PC-9 (cell line): ENCODE data around the gene THBD. TPM values are rescaled to one million over a fixed set of nuclear protein-coding genes. Genes with fewer than 3 reads are reported as not detected.

ENCODE experiments used
- BruUV-seq: library from RNA; stranded (reverse); fragments of 400-500 nt; replicated peaks from 2 replicates; lab custom pipeline; 2021; lab: Mats Ljungman, UMichigan
- CTCF ChIA-PET: fragments of 300-600 bp; sonication (Branson Sonifier 250); formaldehyde crosslinking; loops from one replicate; lab custom pipeline; 2022; ENCODE audit warnings: antibody characterized with exemption; lab: Charles Lee
- POLR2A ChIA-PET: fragments of 300-600 bp; sonication (Branson Sonifier 250); formaldehyde crosslinking; loops from one replicate; lab custom pipeline; 2022; ENCODE audit warnings: antibody characterized with exemption; ENCODE audit not compliant: unreplicated experiment; lab: Charles Lee
- DNase-seq, 2 experiments: peaks; one replicate each; pipeline versions ENCODE4 v3.0.0 to v3.0.0-alpha.2; 2015 to 2022; ENCODE audit warnings: mixed read lengths in 1 of 2
- H2AFZ ChIP-seq: fragments of 200-600 bp; sonication (generic); 2 replicates; pipeline ENCODE4 v1.8.1; 2017; ENCODE audit warnings: antibody characterized with exemption
- H3F3A ChIP-seq: fragments of 200-600 bp; sonication (generic); 2 replicates; pipeline ENCODE4 v1.8.1; 2017; ENCODE audit warnings: antibody characterized with exemption, mild to moderate bottlenecking, low read depth; ENCODE audit not compliant: insufficient read depth
- H3K27ac ChIP-seq: fragments of 200-600 bp; sonication (generic); 2 replicates; pipeline ENCODE4 v1.6.1; 2016; ENCODE audit warnings: mixed run types
- H3K27me3 ChIP-seq: fragments of 200-600 bp; sonication (generic); 2 replicates; pipeline ENCODE4 v1.6.1; 2016; ENCODE audit warnings: low read depth, mixed run types; ENCODE audit not compliant: insufficient read depth
- H3K36me3 ChIP-seq: fragments of 200-600 bp; sonication (generic); 2 replicates; pipeline ENCODE4 v1.6.1; 2016; ENCODE audit warnings: low read depth, mixed run types
- H3K4me1 ChIP-seq: fragments of 200-600 bp; sonication (generic); replicated peaks from 2 replicates; pipeline ENCODE4 v1.6.1; 2016; ENCODE audit warnings: mixed run types; ENCODE audit not compliant: insufficient read depth
- H3K4me2 ChIP-seq: fragments of 200-600 bp; sonication (generic); 2 replicates; pipeline ENCODE4 v1.6.1; 2017; ENCODE audit warnings: mixed run types
- H3K4me3 ChIP-seq: fragments of 200-600 bp; sonication (generic); 2 replicates; pipeline ENCODE4 v1.6.1; 2016; ENCODE audit warnings: mixed run types
- H3K79me2 ChIP-seq: fragments of 200-600 bp; sonication (generic); 2 replicates; pipeline ENCODE4 v1.6.1; 2017; ENCODE audit warnings: low read depth, mixed run types
- H3K9me2 ChIP-seq: fragments of 200-600 bp; sonication (generic); 2 replicates; pipeline ENCODE4 v1.8.1; 2017; ENCODE audit warnings: mild to moderate bottlenecking; ENCODE audit not compliant: insufficient read depth
- H3K9me3 ChIP-seq: fragments of 200-600 bp; sonication (generic); 2 replicates; pipeline ENCODE4 v1.8.1; 2016; ENCODE audit warnings: low read depth; ENCODE audit not compliant: insufficient read depth
- H4K20me1 ChIP-seq: fragments of 200-600 bp; sonication (generic); 2 replicates; pipeline ENCODE4 v1.8.1; 2017; ENCODE audit not compliant: insufficient read depth
- CTCF ChIP-seq: fragments of 200-600 bp; sonication (generic); conservative IDR thresholded peaks from 2 replicates; pipeline ENCODE4 v1.6.1; 2017; ENCODE audit warnings: mixed run types, antibody characterized with exemption, mild to moderate bottlenecking, moderate library complexity
- EZH2 ChIP-seq: fragments of 200-600 bp; sonication (generic); IDR thresholded peaks from 2 replicates; pipeline ENCODE4 v1.8.0; 2017; ENCODE audit warnings: antibody characterized with exemption, low read depth
- intact Hi-C: fragments of 100-400 bp; cut with micrococcal nuclease; formaldehyde crosslinking; loops from one replicate; pipeline ENCODE4 v1.10.0; 2022; ENCODE audit not compliant: unreplicated experiment
- total RNA-seq: library from RNA; stranded (reverse); gene quantifications from 2 replicates; pipeline ENCODE4 v1.2.3, GENCODE V29; 2021

Gene THBD
- total RNA-seq, 1 experiment from 2014 or later, result 1.7 TPM

GRCh38 chr20:23094927-23095326, 45.5 kb upstream of the THBD start:
- CTCF ChIA-PET, result interaction anchor here (0.7 kb wide), 1 partner anchor 397 kb away, joined by 3 read pairs; no protein-coding TSS in a partner anchor
- H3K27ac ChIP-seq, result peak overlapping the region; percentile 50
- H3K4me3 ChIP-seq, result no peak overlapping the region
- no TSS peak for BruUV-seq
- no peak overlapping the region for H2AFZ ChIP-seq
- H3K4me1 ChIP-seq, result peaks cover 25% of the 10 kb centered on the region
- POLR2A ChIA-PET, result no interaction called here
- H3K9me3 ChIP-seq, result no peaks in the 10 kb centered on the region
- H3K79me2 ChIP-seq, result no peaks in the 10 kb centered on the region
- TF ChIP-seq CTCF (no peak), EZH2 (no peak)
- no peaks in the 10 kb centered on the region for H4K20me1 ChIP-seq
- no peaks in the 10 kb centered on the region for H3F3A ChIP-seq
- intact Hi-C loops, result no loop called here
- peak; percentile 8 to 65 for DNase-seq
- H3K9me2 ChIP-seq, result no peaks in the 10 kb centered on the region
- H3K27me3 ChIP-seq, result no peaks in the 10 kb centered on the region
- no peaks in the 10 kb centered on the region for H3K36me3 ChIP-seq
- peak overlapping the region; percentile 14 for H3K4me2 ChIP-seq

DNA sequence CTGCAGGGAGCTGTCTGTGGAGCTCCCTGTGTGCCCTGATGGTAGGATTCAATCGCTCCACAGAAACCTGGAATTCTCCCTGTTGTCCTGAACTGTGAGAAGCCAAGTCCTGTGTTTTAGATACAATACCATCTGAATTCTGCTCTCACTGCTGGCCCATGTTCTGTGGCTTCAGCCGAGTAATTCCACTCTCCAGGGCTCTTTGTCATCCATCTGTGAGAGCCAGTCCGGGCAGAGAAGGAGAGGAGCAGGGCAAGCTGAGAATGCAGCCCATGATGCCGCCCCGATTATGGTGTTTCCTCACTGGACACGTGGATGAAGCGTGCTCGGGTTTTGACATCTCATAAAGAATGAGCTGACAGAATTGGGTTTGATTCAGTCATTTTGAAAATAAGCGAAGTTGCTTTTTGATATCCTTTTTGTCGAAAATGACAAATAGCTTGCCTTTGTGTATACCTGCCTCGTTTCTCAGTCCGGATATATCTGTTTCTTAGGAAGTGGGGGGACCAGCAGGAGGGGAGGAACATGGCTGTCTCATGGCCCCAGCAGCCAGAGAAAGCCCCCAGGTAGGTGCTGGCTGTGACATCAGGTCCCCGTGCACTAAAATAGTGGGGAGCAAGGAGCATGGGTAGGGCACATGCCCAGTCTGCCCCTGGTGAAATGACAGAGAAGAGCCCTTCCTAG, 44.9 kb upstream of the THBD start:
- Histone ChIP-seq H3K9me3 (no peaks in the 10 kb centered on the region), H4K20me1 (no peaks in the 10 kb centered on the region), H3K4me3 (no peak overlapping the region), H3K27me3 (no peaks in the 10 kb centered on the region), H2AFZ (no peak overlapping the region), H3K79me2 (no peaks in the 10 kb centered on the region), H3K27ac (peak overlapping the region; percentile 50), H3K4me1 (peaks cover 24% of the 10 kb centered on the region), H3K4me2 (peak overlapping the region; percentile 14; the same call in 1 of the 2 replicates), H3K36me3 (no peaks in the 10 kb centered on the region), H3F3A (no peaks in the 10 kb centered on the region), H3K9me2 (no peaks in the 10 kb centered on the region)
- ChIA-PET CTCF (no interaction called here), POLR2A (no interaction called here)
- TF ChIP-seq CTCF (no peak), EZH2 (no peak)
- BruUV-seq, result no TSS peak
- intact Hi-C loops, result no loop called here
- no peak for DNase-seq

DNA sequence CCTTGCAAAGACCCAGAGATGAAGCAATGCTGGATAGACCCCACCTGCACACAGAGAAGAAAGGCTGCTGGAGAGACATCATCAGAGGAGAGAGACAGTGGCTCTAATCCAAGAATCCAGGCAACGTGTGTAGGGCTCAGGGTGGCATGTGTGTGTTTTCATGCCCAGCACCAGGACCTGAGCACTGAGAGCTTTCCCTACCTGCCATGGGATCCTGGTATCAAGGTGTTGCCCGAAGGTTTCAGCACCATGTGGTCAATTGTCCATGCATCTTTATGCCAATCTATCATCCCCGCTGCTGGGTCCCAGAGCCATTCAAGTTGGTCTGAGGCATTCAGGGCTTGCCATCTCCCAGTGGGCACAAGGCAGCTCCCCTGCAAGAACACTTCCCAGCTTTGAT, 44.1 kb upstream of the THBD start:
- Histone ChIP-seq H3K9me3 (no peaks in the 10 kb centered on the region), H3K27me3 (no peaks in the 10 kb centered on the region), H3K4me3 (no peak overlapping the region), H3K36me3 (no peaks in the 10 kb centered on the region), H3K79me2 (no peaks in the 10 kb centered on the region), H3K4me1 (peaks cover 24% of the 10 kb centered on the region), H3F3A (no peaks in the 10 kb centered on the region), H2AFZ (no peak overlapping the region), H4K20me1 (no peaks in the 10 kb centered on the region), H3K4me2 (no peak overlapping the region), H3K9me2 (no peaks in the 10 kb centered on the region), H3K27ac (no peak overlapping the region)
- no TSS peak for BruUV-seq
- CTCF ChIA-PET, result no interaction called here
- no peak for DNase-seq
- TF ChIP-seq EZH2 (no peak), CTCF (no peak)
- intact Hi-C loops, result no loop called here
- POLR2A ChIA-PET, result no interaction called here
